WTC11 (cell line): ENCODE measurements around the gene ANP32B. TPM values are rescaled to one million over a fixed set of nuclear protein-coding genes. Genes with fewer than 3 reads are reported as not detected.

Source experiments
- ATAC-seq: fragments of 200-7000 bp; cut with Tn5 transposase; 2 replicates; pipeline ENCODE4 v1.10.0; 2021; ENCODE audit warnings: mild to moderate bottlenecking, moderate library complexity
- CTCF ChIA-PET: fragments of 300-600 bp; sonication (Branson Sonifier 250); formaldehyde crosslinking; loops from one replicate; lab custom pipeline; 2021; ENCODE audit warnings: antibody characterized with exemption; lab: Charles Lee
- POLR2A ChIA-PET: fragments of 350-600 bp; sonication (Branson Sonifier 250); formaldehyde crosslinking; loops from one replicate; lab custom pipeline; 2021; ENCODE audit warnings: antibody characterized with exemption; lab: Charles Lee
- DNase-seq: peaks from one replicate; pipeline ENCODE4 v3.0.0; 2021; ENCODE audit warnings: low spot score
- H3K27ac Mint-ChIP-seq: 2 replicates; pipeline ENCODE4 v1.8.0; 2021; ENCODE audit warnings: mixed read lengths
- H3K27me3 Mint-ChIP-seq: 2 replicates; pipeline ENCODE4 v1.8.0; 2021; ENCODE audit warnings: low read depth, mild to moderate bottlenecking, moderate library complexity, mixed read lengths
- H3K36me3 Mint-ChIP-seq: 2 replicates; pipeline ENCODE4 v1.8.0; 2021; ENCODE audit warnings: mixed read lengths
- H3K4me1 Mint-ChIP-seq: 2 replicates; pipeline ENCODE4 v1.8.0; 2022; ENCODE audit warnings: mixed read lengths
- H3K4me3 Mint-ChIP-seq: 2 replicates; pipeline ENCODE4 v1.8.0; 2021; ENCODE audit warnings: mild to moderate bottlenecking, moderate library complexity, mixed read lengths
- H3K9me3 Mint-ChIP-seq: 2 replicates; pipeline ENCODE4 v1.8.0; 2021; ENCODE audit warnings: mixed read lengths
- AFF4 ChIP-seq: sonication (generic); formaldehyde crosslinking; IDR thresholded peaks from 2 replicates; pipeline ENCODE4 v1.8.1; 2023; ENCODE audit warnings: mild to moderate bottlenecking, missing genetic modification reagents, borderline replicate concordance
- CREB1 ChIP-seq: sonication (generic); formaldehyde crosslinking; IDR thresholded peaks from 2 replicates; pipeline ENCODE4 v1.8.0; 2023; ENCODE audit warnings: mild to moderate bottlenecking, missing genetic modification reagents
- CREM ChIP-seq: sonication (generic); formaldehyde crosslinking; IDR thresholded peaks from 2 replicates; pipeline ENCODE4 v1.8.1; 2022; ENCODE audit warnings: mild to moderate bottlenecking, missing genetic modification reagents, moderate library complexity
- FOXP4 ChIP-seq: sonication (generic); formaldehyde crosslinking; IDR thresholded peaks from 2 replicates; pipeline ENCODE4 v1.8.0; 2022; ENCODE audit warnings: mild to moderate bottlenecking, missing genetic modification reagents
- JAZF1 ChIP-seq: fragments of 250-450 bp; sonication (Bioruptor Pico); IDR thresholded peaks from 2 replicates; pipeline ENCODE4 v1.9.0; 2021; ENCODE audit warnings: moderate library complexity, mild to moderate bottlenecking, inconsistent platforms
- MXD4 ChIP-seq: fragments of 250-450 bp; sonication (Bioruptor Pico); IDR thresholded peaks from 2 replicates; pipeline ENCODE4 v1.8.0; 2021; ENCODE audit warnings: mild to moderate bottlenecking, moderate library complexity, borderline replicate concordance
- NR1H2 ChIP-seq: sonication (generic); formaldehyde crosslinking; IDR thresholded peaks from 2 replicates; pipeline ENCODE4 v1.9.0; 2021; ENCODE audit warnings: mild to moderate bottlenecking, moderate library complexity, missing genetic modification reagents
- NR2C2 ChIP-seq: sonication (generic); formaldehyde crosslinking; IDR thresholded peaks from 2 replicates; pipeline ENCODE4 v1.8.0; 2022; ENCODE audit warnings: mild to moderate bottlenecking, missing genetic modification reagents
- RORB ChIP-seq: fragments of 250-450 bp; sonication (Bioruptor Pico); IDR thresholded peaks from 2 replicates; pipeline ENCODE4 v1.9.0; 2021; ENCODE audit warnings: mild to moderate bottlenecking
- SP1 ChIP-seq: sonication (generic); formaldehyde crosslinking; conservative IDR thresholded peaks from 2 replicates; pipeline ENCODE4 v1.8.1; 2022; ENCODE audit warnings: missing genetic modification reagents
- USF1 ChIP-seq: sonication (generic); formaldehyde crosslinking; IDR thresholded peaks from 2 replicates; pipeline ENCODE4 v1.8.0; 2022; ENCODE audit warnings: mild to moderate bottlenecking, missing genetic modification reagents
- ZBTB21 ChIP-seq: sonication (generic); formaldehyde crosslinking; IDR thresholded peaks from 2 replicates; pipeline ENCODE4 v1.8.1; 2023; ENCODE audit warnings: mild to moderate bottlenecking, missing genetic modification reagents, borderline replicate concordance
- ZNF121 ChIP-seq: sonication (generic); formaldehyde crosslinking; IDR thresholded peaks from 2 replicates; pipeline ENCODE4 v1.8.0; 2023; ENCODE audit warnings: missing genetic modification reagents
- ZNF219 ChIP-seq: sonication (generic); formaldehyde crosslinking; IDR thresholded peaks from 2 replicates; pipeline ENCODE4 v1.8.0; 2023; ENCODE audit warnings: missing genetic modification reagents, mild to moderate bottlenecking, borderline replicate concordance
- ZNF416 ChIP-seq: fragments of 250-450 bp; sonication (Bioruptor Pico); IDR thresholded peaks from 2 replicates; pipeline ENCODE4 v1.9.0; 2021; ENCODE audit warnings: mild to moderate bottlenecking, inconsistent platforms
- ZNF425 ChIP-seq: fragments of 250-450 bp; sonication (Bioruptor Pico); conservative IDR thresholded peaks from 2 replicates; pipeline ENCODE4 v1.9.0; 2021; ENCODE audit warnings: mild to moderate bottlenecking
- total RNA-seq: library from RNA; stranded (reverse); gene quantifications from 3 replicates; pipeline ENCODE4 v1.2.3, GENCODE V29; 2021
- TF ChIP-seq, protein P1 (sequence below): sonication (generic); formaldehyde crosslinking; IDR thresholded peaks from 2 replicates; pipeline ENCODE4 v1.8.1; 2023; ENCODE audit warnings: mild to moderate bottlenecking, moderate library complexity, missing genetic modification reagents
- TF ChIP-seq, protein P2 (sequence below): fragments of 250-450 bp; sonication (Bioruptor Pico); IDR thresholded peaks from 2 replicates; pipeline ENCODE4 v1.9.0; 2021; ENCODE audit warnings: moderate library complexity, mild to moderate bottlenecking, inconsistent platforms, borderline replicate concordance
- TF ChIP-seq, protein P3 (sequence below): sonication (generic); formaldehyde crosslinking; conservative IDR thresholded peaks from 2 replicates; pipeline ENCODE4 v1.8.1; 2022; ENCODE audit warnings: mild to moderate bottlenecking, missing genetic modification reagents
- TF ChIP-seq, protein P4 (sequence below): sonication (generic); formaldehyde crosslinking; IDR thresholded peaks from 2 replicates; pipeline ENCODE4 v1.8.1; 2023; ENCODE audit warnings: mild to moderate bottlenecking, missing genetic modification reagents

ANP32B gene
- total RNA-seq, 1 experiment from 2014 or later: 150 TPM

DNA sequence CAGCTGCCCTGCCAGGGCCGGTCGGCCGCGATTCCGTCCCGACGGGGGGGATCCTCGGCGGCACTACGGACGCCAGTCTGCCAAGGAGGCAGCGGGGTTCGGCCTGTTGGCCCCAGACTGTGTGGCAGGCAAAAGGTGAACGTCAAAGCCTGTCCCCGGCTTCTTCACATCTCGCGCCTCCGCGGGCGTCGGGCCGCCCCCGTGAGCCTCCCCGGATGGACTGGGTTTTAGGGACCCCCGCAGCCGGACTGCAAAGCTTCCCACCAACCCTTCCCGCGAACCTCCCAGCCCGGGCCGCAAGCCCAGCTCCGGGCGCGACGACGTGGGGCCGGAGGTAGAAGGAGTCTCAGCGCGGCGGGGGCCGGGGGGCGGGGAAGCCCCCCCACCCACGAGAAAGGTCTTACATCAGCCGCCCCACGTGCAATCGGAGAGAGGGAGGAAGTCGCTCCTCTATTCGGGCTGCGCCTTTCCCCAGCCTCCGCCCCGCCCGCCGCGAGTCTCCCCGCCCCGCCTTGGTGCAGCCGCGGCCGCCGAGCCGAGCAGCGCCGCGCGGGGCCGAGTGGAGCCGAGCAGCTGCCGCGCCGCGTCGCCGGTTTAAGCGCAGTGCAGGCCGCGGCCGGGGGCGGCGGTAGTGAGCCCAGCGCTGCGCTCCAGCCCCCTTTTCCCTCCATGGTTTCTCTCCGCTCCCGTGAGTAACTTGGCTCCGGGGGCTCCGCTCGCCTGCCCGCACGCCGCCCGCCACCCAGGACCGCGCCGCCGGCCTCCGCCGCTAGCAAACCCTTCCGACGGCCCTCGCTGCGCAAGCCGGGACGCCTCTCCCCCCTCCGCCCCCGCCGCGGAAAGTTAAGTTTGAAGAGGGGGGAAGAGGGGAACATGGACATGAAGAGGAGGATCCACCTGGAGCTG, at the start of gene ANP32B (continued):
- TF ChIP-seq FOXP4 (CRISPR knock-in tag) (0 out of 2 replicates have a peak, but pooled peaks have one; percentile 48), ZNF416 (CRISPR knock-in tag) (no peak), MXD4 (CRISPR knock-in tag) (no peak), USF1 (CRISPR knock-in tag) (no peak), CREM (no peak)
- TF ChIP-seq, protein P1, sequence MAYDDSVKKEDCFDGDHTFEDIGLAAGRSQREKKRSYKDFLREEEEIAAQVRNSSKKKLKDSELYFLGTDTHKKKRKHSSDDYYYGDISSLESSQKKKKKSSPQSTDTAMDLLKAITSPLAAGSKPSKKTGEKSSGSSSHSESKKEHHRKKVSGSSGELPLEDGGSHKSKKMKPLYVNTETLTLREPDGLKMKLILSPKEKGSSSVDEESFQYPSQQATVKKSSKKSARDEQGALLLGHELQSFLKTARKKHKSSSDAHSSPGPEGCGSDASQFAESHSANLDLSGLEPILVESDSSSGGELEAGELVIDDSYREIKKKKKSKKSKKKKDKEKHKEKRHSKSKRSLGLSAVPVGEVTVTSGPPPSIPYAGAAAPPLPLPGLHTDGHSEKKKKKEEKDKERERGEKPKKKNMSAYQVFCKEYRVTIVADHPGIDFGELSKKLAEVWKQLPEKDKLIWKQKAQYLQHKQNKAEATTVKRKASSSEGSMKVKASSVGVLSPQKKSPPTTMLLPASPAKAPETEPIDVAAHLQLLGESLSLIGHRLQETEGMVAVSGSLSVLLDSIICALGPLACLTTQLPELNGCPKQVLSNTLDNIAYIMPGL (CRISPR knock-in tag): peak; percentile 97
- TF ChIP-seq, protein P2, sequence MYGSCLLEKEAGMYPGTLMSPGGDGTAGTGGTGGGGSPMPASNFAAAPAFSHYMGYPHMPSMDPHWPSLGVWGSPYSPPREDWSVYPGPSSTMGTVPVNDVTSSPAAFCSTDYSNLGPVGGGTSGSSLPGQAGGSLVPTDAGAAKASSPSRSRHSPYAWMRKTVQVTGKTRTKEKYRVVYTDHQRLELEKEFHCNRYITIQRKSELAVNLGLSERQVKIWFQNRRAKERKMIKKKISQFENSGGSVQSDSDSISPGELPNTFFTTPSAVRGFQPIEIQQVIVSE: no peak

- peaks cover 8% of the 10 kb centered on the region for H3K4me1 Mint-ChIP-seq
- no peak overlapping the region for H3K27ac Mint-ChIP-seq
- H3K36me3 Mint-ChIP-seq: no peaks in the 10 kb centered on the region
- H3K27me3 Mint-ChIP-seq: peaks cover 82% of the 10 kb centered on the region
- DNase-seq (peak; percentile 30), ATAC-seq (peak; percentile 83)
- ChIA-PET POLR2A (no interaction called here), CTCF (interaction anchor here (0.6 to 2.0 kb wide), 5 partner anchors 10 to 100 kb away, joined by 3 to 5 read pairs (median 4); partner anchors contain the start of gene TRMO)
- H3K9me3 Mint-ChIP-seq: no peaks in the 10 kb centered on the region
- no peak overlapping the region for H3K4me3 Mint-ChIP-seq
- TF ChIP-seq NR2C2 (CRISPR knock-in tag) (no peak), RORB (CRISPR knock-in tag) (no peak), ZNF425 (CRISPR knock-in tag) (no peak), AFF4 (CRISPR knock-in tag) (no peak), ZNF121 (CRISPR knock-in tag) (no peak), JAZF1 (CRISPR knock-in tag) (no peak), SP1 (CRISPR knock-in tag) (no peak), ZBTB21 (CRISPR knock-in tag) (no peak), ZNF219 (CRISPR knock-in tag) (no peak), CREB1 (CRISPR knock-in tag) (no peak), NR1H2 (no peak)
- TF ChIP-seq, protein P3, sequence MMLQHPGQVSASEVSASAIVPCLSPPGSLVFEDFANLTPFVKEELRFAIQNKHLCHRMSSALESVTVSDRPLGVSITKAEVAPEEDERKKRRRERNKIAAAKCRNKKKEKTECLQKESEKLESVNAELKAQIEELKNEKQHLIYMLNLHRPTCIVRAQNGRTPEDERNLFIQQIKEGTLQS (CRISPR knock-in tag): no peak
- TF ChIP-seq, protein P4, sequence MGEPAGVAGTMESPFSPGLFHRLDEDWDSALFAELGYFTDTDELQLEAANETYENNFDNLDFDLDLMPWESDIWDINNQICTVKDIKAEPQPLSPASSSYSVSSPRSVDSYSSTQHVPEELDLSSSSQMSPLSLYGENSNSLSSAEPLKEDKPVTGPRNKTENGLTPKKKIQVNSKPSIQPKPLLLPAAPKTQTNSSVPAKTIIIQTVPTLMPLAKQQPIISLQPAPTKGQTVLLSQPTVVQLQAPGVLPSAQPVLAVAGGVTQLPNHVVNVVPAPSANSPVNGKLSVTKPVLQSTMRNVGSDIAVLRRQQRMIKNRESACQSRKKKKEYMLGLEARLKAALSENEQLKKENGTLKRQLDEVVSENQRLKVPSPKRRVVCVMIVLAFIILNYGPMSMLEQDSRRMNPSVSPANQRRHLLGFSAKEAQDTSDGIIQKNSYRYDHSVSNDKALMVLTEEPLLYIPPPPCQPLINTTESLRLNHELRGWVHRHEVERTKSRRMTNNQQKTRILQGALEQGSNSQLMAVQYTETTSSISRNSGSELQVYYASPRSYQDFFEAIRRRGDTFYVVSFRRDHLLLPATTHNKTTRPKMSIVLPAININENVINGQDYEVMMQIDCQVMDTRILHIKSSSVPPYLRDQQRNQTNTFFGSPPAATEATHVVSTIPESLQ: no peak
Measured at GRCh38 chr9:97934321-97935115, 48.6 kb upstream of the ANP32B start.
